Vagina (tissue), 2 donors: ENCODE measurements around the gene VAV3.

Experiments used
- CTCF ChIP-seq, 3 experiments: fragments of 450-650 bp in 2 of 3; fragments of 200-600 bp in 1 of 3; sonication (generic) in 1 of 3; IDR thresholded peaks; one replicate each; pipeline ENCODE4 v1.5.1; 2017 to 2019; ENCODE audit warnings: antibody characterized with exemption in 3 of 3, mild to moderate bottlenecking in 2 of 3, moderate library complexity in 2 of 3
- POLR2A ChIP-seq, 2 donors: fragments of 450-650 bp; IDR thresholded peaks; one replicate each; pipeline ENCODE4 v1.6.1; 2017; ENCODE audit warnings: antibody characterized with exemption in 2 of 2, mild to moderate bottlenecking in 2 of 2, moderate library complexity in 2 of 2
- POLR2AphosphoS5 ChIP-seq, 2 donors: sonication (generic); formaldehyde crosslinking; IDR thresholded peaks; one replicate each; pipeline ENCODE4 v1.9.0; 2017; ENCODE audit warnings: antibody characterized with exemption in 2 of 2, mild to moderate bottlenecking in 2 of 2, low read depth in 1 of 2; ENCODE audit not compliant: insufficient read depth in 1 of 2

- TF ChIP-seq POLR2AphosphoS5 (IDR thresholded peaks at IDR 0.05; ENCODE audit: insufficient read depth in 1 of 2, low read depth in 1 of 2) (no peak), POLR2A (IDR thresholded peaks at IDR 0.05) (no peak), CTCF (IDR thresholded peaks at IDR 0.05) (no peak)
Measured at GRCh38 chr1:107981277-107981676, 16.3 kb upstream of the VAV3 start.
